HG02759 (cell line): ENCODE measurements around the gene ATP2B3.
A peak's percentile ranks its signal among the peaks of the same experiment; 100 is the strongest.

ENCODE experiments used
- ATAC-seq: cut with Tn5 transposase; IDR thresholded peaks from one replicate; pipeline ENCODE4 v1.9.1; 2021; ENCODE audit warnings: mild to moderate bottlenecking, moderate library complexity; ENCODE audit not compliant: unreplicated experiment

Gene ATP2B3

GRCh38 chrX:153507484-153508178 lies 9.8 kb upstream of the ATP2B3 start:
- peak; percentile 88 for ATAC-seq

GRCh38 chrX:153509592-153509991 lies 7.8 kb upstream of the ATP2B3 start:
- no peak for ATAC-seq

- no peak for ATAC-seq
These were observed 7.1 kb upstream of the ATP2B3 start for GRCh38 chrX:153510383-153510782.

- no peak for ATAC-seq
These were observed 5.5 kb upstream of the ATP2B3 start for GRCh38 chrX:153511784-153512500.

- ATAC-seq: no peak
These were observed 4.9 kb upstream of the ATP2B3 start for GRCh38 chrX:153512501-153512893.

- ATAC-seq: no peak
These were observed 4.2 kb upstream of the ATP2B3 start for GRCh38 chrX:153513265-153513664.

- ATAC-seq: no peak
These were observed 3.2 kb upstream of the ATP2B3 start for GRCh38 chrX:153514259-153514658.

- no peak for ATAC-seq
These were observed 2.0 kb upstream of the ATP2B3 start for GRCh38 chrX:153515435-153515834.

GRCh38 chrX:153516073-153516472 lies 1.4 kb upstream of the ATP2B3 start:
- no peak for ATAC-seq

- no peak for ATAC-seq
These were observed 748 bp downstream of the ATP2B3 start for GRCh38 chrX:153517946-153518834.

GRCh38 chrX:153519569-153520286 lies 2.3 kb downstream of the ATP2B3 start:
- ATAC-seq: no peak

- no peak for ATAC-seq
These were observed 3.0 kb downstream of the ATP2B3 start for GRCh38 chrX:153520287-153520917.

GRCh38 chrX:153521034-153521433 lies 3.6 kb downstream of the ATP2B3 start:
- no peak for ATAC-seq

- ATAC-seq: no peak
These were observed 4.8 kb downstream of the ATP2B3 start for GRCh38 chrX:153522259-153522658.

- no peak for ATAC-seq
These were observed 5.8 kb downstream of the ATP2B3 start for GRCh38 chrX:153523269-153523668.

- ATAC-seq: no peak
These were observed 6.8 kb downstream of the ATP2B3 start for GRCh38 chrX:153524234-153524633.

- no peak for ATAC-seq
These were observed 8.0 kb downstream of the ATP2B3 start for GRCh38 chrX:153525451-153525850.

- ATAC-seq: no peak
These were observed 8.6 kb downstream of the ATP2B3 start for GRCh38 chrX:153526042-153526441.

GRCh38 chrX:153526801-153527200 lies 9.4 kb downstream of the ATP2B3 start:
- no peak for ATAC-seq

GRCh38 chrX:153527208-153527607 lies 9.8 kb downstream of the ATP2B3 start:
- no peak for ATAC-seq
